Ascending aorta (tissue), 2 donors: Measurements from ENCODE around the gene GEN1. TPM values are rescaled to one million over a fixed set of nuclear protein-coding genes. Genes with fewer than 3 reads are reported as not detected.

Source experiments
- DNase-seq, 2 donors: peaks; one replicate each; pipeline ENCODE4 v3.0.0-alpha.2; 2019; ENCODE audit warnings: low spot score in 2 of 2
- H3K27ac ChIP-seq, 2 donors: fragments of 200-600 bp; sonication (generic); one replicate each; pipeline ENCODE4 v1.5.1; 2016 to 2017; ENCODE audit warnings: mild to moderate bottlenecking in 1 of 2
- H3K27me3 ChIP-seq: fragments of 200-600 bp; sonication (generic); one replicate; pipeline ENCODE4 v1.5.1; 2017
- H3K36me3 ChIP-seq, 2 donors: fragments of 200-600 bp; sonication (generic); one replicate each; pipeline ENCODE4 v1.5.1; 2016
- H3K4me1 ChIP-seq, 2 donors: fragments of 200-600 bp; sonication (generic); one replicate each; pipeline ENCODE4 v1.5.1; 2016 to 2017; ENCODE audit warnings: mild to moderate bottlenecking in 1 of 2
- H3K4me3 ChIP-seq, 2 donors: fragments of 200-600 bp; sonication (generic); one replicate each; pipeline ENCODE4 v1.5.1; 2016 to 2017; ENCODE audit warnings: mild to moderate bottlenecking in 1 of 2
- H3K9me3 ChIP-seq, 2 donors: fragments of 200-600 bp; sonication (generic); one replicate each; pipeline ENCODE4 v1.5.1; 2016
- intact Hi-C: fragments of 100-400 bp; cut with DNase I; formaldehyde crosslinking; loops from one replicate; pipeline ENCODE4 v1.15.1; 2023
- total RNA-seq: library from RNA; depleted of rRNA; stranded (reverse); fragments of >200 nt; gene quantifications from one replicate; pipeline ENCODE4 v1.1.0, GENCODE V29; 2016
- TF ChIP-seq, protein P1 (sequence below), 3 experiments: fragments of 200-600 bp in 2 of 3; fragments of 450-650 bp in 1 of 3; sonication (generic) in 2 of 3; IDR thresholded peaks; one replicate each; pipeline ENCODE4 v1.5.1; 2016 to 2019; ENCODE audit warnings: antibody characterized with exemption in 3 of 3, mild to moderate bottlenecking in 1 of 3, moderate library complexity in 1 of 3

GEN1 gene
- total RNA-seq, 1 donor from 2014 or later: not detected

DNA sequence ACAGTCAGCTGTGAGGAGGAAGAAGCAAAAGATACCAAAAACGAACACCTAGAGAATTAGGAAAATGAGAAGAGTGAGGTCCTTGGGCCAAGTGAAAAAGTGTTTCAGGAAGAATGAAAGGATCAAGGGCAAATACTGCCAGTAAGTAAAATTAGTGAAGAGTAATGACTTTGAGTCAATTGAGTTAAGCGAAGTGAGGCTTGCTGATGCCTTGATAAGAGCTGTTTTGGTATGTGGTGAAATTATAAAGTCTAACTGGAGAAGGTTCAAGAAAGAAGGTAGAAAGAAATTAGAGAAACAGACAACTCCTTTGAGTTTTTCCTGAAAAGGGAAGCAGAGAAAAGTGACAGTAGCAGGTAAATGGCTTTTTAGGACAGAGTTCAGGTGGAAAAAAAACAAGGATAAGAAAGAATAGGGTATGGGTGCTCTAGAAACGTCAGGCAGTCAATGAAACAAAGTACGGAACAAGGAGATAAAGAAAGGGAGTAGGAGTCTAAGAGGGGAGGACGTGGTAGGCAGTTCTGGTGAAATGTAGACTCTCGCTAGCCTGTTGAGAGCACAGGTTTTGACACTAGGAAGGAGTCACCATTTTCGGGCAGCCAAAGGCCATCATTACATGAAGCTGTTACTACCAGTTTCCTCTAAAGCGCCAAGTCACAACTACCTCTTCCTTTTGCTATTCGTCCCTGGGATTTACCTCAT, 43.2 kb upstream of the GEN1 start:
- Histone ChIP-seq H3K4me3 (no peak overlapping the region), H3K9me3 (no peaks in the 10 kb centered on the region), H3K27ac (no peak overlapping the region), H3K27me3 (no peaks in the 10 kb centered on the region), H3K4me1 (no peaks in the 10 kb centered on the region), H3K36me3 (peaks cover 17 to 47% of the 10 kb centered on the region in 2 donors)
- TF ChIP-seq, protein P1, sequence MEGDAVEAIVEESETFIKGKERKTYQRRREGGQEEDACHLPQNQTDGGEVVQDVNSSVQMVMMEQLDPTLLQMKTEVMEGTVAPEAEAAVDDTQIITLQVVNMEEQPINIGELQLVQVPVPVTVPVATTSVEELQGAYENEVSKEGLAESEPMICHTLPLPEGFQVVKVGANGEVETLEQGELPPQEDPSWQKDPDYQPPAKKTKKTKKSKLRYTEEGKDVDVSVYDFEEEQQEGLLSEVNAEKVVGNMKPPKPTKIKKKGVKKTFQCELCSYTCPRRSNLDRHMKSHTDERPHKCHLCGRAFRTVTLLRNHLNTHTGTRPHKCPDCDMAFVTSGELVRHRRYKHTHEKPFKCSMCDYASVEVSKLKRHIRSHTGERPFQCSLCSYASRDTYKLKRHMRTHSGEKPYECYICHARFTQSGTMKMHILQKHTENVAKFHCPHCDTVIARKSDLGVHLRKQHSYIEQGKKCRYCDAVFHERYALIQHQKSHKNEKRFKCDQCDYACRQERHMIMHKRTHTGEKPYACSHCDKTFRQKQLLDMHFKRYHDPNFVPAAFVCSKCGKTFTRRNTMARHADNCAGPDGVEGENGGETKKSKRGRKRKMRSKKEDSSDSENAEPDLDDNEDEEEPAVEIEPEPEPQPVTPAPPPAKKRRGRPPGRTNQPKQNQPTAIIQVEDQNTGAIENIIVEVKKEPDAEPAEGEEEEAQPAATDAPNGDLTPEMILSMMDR (IDR thresholded peaks at IDR 0.05): no peak
- intact Hi-C loops: no loop called here
- no peak for DNase-seq

DNA sequence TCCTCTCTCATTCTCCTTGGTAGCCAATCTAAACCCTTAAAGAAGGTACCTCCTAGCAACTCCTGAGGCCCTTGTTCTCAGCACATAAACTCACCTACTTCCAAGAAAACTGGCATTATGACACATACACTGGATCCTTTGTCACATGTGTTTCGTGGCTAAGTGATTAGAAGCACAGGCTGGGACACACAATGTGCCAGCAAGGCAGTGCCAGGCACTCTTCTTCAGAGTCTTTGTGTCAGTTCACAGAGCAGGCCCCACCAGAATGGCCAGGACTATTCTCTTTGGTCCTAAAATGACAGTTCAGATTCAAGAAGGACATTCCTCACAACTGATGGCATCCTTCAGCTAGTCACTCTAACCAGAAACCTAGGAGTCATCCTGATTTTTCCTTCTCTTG, 40.6 kb upstream of the GEN1 start:
- peaks cover 26 to 64% of the 10 kb centered on the region in 2 donors for H3K36me3 ChIP-seq
- no peaks in the 10 kb centered on the region for H3K9me3 ChIP-seq
- no peak for DNase-seq
- intact Hi-C loops: no loop called here
- no peaks in the 10 kb centered on the region for H3K4me1 ChIP-seq
- no peaks in the 10 kb centered on the region for H3K27me3 ChIP-seq
- TF ChIP-seq, protein P1 (IDR thresholded peaks at IDR 0.05): no peak
- H3K4me3 ChIP-seq: no peak overlapping the region
- H3K27ac ChIP-seq: no peak overlapping the region

DNA sequence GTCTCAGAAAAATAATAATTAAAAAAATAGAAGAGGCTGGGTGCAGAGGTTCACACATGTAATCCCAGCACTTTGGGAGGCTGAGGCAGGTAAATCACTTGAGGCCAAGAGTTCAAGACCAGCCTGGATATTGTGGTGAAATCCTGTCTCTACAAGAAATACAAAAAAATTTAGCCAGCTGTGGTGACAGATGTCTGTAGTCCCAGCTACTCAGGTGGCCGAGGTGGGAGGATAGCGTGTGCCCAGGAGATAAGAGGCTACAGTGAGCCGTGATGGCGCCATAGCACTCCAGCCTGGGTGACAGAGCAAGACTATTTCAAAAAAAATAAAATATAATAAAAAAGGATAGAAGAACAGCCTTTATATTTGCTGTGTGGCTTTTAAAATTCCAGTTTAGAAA, 36.3 kb upstream of the GEN1 start:
- H3K27me3 ChIP-seq: no peaks in the 10 kb centered on the region
- peaks cover 33 to 66% of the 10 kb centered on the region in 2 donors for H3K36me3 ChIP-seq
- TF ChIP-seq, protein P1 (IDR thresholded peaks at IDR 0.05): no peak
- H3K4me3 ChIP-seq: no peak overlapping the region
- H3K9me3 ChIP-seq: no peaks in the 10 kb centered on the region
- intact Hi-C loops: no loop called here
- no peak for DNase-seq
- H3K4me1 ChIP-seq: no peaks in the 10 kb centered on the region
- H3K27ac ChIP-seq: no peak overlapping the region

DNA sequence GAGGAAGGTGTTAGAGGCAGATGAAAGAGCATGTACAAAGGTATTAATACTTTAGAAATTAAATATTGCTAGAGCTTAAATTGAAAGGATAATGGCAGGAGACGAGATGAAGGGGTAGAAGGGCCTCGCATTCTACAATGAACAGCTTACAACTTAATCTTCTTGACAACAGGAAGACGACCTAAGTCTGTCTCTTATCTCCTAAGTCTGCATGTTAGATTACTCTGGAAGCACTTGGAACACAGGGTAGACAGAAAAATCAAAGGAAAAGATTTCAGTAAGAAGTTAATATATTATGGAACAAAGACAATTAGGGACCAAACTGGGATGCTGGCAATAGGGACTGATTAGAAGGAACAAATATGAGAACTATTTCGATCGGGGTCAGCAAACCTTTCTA, 35.2 kb upstream of the GEN1 start:
- Histone ChIP-seq H3K36me3 (peaks cover 35 to 60% of the 10 kb centered on the region in 2 donors), H3K9me3 (no peaks in the 10 kb centered on the region), H3K4me1 (no peaks in the 10 kb centered on the region), H3K27me3 (no peaks in the 10 kb centered on the region), H3K27ac (no peak overlapping the region), H3K4me3 (no peak overlapping the region)
- intact Hi-C loops: no loop called here
- DNase-seq: no peak
- TF ChIP-seq, protein P1 (IDR thresholded peaks at IDR 0.05): no peak

DNA sequence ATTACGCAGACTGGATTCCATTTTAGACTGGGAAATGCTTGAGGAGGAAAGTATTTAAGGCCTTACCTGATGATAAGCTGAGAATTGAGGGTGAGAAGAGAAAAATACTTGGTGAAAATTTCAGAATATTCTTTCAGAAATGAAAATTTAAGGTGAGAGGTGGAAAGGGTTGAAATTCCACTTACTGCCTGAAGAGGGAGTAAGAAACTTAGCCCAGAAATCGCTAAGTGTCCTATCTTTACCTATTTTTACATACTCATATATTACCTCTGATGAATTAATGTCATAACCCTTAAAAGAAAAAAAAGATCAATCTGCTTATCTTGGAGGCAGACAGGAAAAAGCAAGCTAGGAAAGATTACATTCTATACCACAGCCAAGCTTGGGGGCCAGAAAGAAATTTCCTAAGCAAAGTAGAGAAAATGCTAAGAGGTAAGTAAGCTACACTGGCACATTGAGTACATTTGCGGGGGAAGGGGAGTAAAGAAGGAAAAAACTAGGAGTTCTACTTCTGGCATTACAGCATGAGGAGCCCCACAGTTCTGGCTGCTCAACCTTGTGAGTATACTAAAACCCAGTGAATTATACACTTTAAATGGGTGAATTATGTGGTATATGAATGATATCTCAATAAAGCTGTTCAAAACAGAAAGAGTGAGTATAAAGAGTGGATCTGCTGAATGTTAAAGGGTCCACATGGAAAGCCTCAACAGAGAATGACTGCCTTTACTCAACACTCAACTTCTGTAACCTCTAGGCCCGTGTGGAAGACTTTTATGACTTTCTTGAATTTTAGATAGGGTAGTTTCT, 34.2 kb upstream of the GEN1 start:
- intact Hi-C loops: loop anchor here (5.0 kb wide), 2 partner anchors 108 to 658 kb away; no protein-coding TSS in a partner anchor
- TF ChIP-seq, protein P1 (IDR thresholded peaks at IDR 0.05): peak; percentile 27 to 78 (median 72)
- Histone ChIP-seq H3K4me3 (no peak overlapping the region), H3K4me1 (no peaks in the 10 kb centered on the region), H3K9me3 (no peaks in the 10 kb centered on the region), H3K27ac (no peak overlapping the region), H3K36me3 (peaks cover 28 to 56% of the 10 kb centered on the region in 2 donors), H3K27me3 (no peaks in the 10 kb centered on the region)
- DNase-seq: no peak
